Left ventricle myocardium superior (tissue), 1 donor: Measurements from ENCODE around the gene NTRK3. TPM values are rescaled to one million over a fixed set of nuclear protein-coding genes. Genes with fewer than 3 reads are reported as not detected.

Experiments
- ATAC-seq: fragments of 200-7000 bp; cut with Tn5 transposase; one replicate; pipeline ENCODE4 v1.9.1; 2020; ENCODE audit warnings: mild to moderate bottlenecking, moderate library complexity
- DNase-seq: peaks from one replicate; pipeline ENCODE4 v3.0.0-alpha.2; 2020
- intact Hi-C: fragments of 100-400 bp; cut with micrococcal nuclease; formaldehyde crosslinking; loops from one replicate; pipeline ENCODE4 v1.11.0; 2022
- total RNA-seq: library from RNA; stranded (reverse); fragmentation: NEBNext Ultra II Directional; extraction: Animal tissue kit (Norgen Biotek cat#: 25700); gene quantifications from one replicate; pipeline ENCODE4 v1.2.1, GENCODE V29; 2021
- donor health status: DM: no; HTN: yes; CAD: no; lungs with severe emphysema.

Gene NTRK3
- total RNA-seq, 1 donor from 2014 or later, result 4.0 TPM

DNA sequence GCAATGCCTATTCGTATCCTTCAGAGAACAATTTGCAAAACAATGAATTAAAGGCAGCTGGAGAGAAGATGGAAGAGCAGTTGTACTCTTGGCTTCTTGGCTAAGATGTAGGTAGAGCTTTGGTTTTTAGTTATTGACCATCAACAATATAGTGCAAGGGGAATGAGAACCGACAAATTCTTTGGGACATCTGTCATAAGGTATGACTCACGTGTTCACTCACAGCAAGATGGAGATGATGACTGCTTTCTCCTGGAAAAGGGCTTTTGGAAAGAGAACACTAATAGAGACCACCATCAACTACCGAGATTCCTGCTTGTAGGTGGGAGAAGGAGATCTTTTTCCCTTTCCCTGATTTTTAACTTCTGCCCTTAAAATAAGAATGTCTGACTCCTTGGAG is 234.9 kb downstream of the NTRK3 start:
- ATAC-seq (no peak), DNase-seq (no peak)
- intact Hi-C loops, result no loop called here

DNA sequence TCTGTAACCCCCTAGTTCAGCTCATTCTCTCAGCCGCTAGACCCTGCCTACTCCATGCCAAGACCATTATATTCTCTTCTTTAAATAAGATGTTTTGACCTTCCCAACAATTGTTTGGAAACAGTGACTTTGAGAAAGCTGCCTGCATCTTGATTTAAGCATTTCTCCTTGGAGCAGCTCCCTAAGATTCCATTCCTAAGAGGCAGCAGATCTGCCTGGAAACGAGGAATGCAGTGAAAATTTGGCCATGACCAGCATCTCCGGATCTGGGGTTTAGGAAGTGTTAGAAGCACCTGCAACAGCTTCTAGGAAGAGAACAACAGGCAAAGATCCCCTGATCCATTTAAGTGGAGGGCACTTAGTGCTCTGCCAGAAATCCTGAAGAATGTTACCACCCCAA is 235.7 kb downstream of the NTRK3 start:
- no peak for ATAC-seq
- intact Hi-C loops, result no loop called here
- DNase-seq, result no peak

- no peak for ATAC-seq
- intact Hi-C loops, result no loop called here
- no peak for DNase-seq
These were observed 236.9 kb downstream of the NTRK3 start for GRCh38 chr15:88019656-88020055.

- ATAC-seq (no peak), DNase-seq (no peak)
- intact Hi-C loops, result no loop called here
These were observed 237.5 kb downstream of the NTRK3 start for GRCh38 chr15:88018869-88019641.

DNA sequence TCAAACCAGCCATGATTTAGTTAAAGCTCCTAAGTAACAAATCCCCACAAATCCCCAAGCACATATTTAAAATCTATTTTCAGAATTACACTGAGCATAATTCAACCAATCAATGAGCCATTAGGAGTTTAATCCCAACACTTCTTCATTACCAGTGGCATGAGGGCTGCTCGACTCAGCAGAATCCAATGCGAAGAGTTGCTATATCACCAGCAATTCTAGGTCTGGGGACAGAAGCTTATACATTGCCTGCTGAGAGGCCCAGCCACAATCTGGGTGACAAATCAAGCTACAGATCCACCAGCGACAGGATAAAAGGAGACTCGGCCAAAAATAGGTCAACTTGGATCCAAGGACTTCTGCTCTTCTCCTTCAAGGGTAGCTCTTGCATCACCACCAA is 238.8 kb downstream of the NTRK3 start:
- intact Hi-C loops, result no loop called here
- DNase-seq (no peak), ATAC-seq (no peak)

GRCh38 chr15:88016406-88016805 is 240.1 kb downstream of the NTRK3 start:
- ATAC-seq, result no peak
- DNase-seq, result no peak
- intact Hi-C loops, result no loop called here

- peak; percentile 55 for DNase-seq
- intact Hi-C loops, result no loop called here
- peak; percentile 68 for ATAC-seq
These were observed 241.2 kb downstream of the NTRK3 start for GRCh38 chr15:88015228-88015860.

- DNase-seq (no peak), ATAC-seq (peak; percentile 20)
- intact Hi-C loops, result no loop called here
These were observed 241.9 kb downstream of the NTRK3 start for GRCh38 chr15:88014454-88015160.

GRCh38 chr15:88013111-88013510 is 243.4 kb downstream of the NTRK3 start:
- intact Hi-C loops, result no loop called here
- ATAC-seq (no peak), DNase-seq (no peak)

GRCh38 chr15:88012688-88013087 is 243.9 kb downstream of the NTRK3 start:
- DNase-seq (no peak), ATAC-seq (no peak)
- intact Hi-C loops, result no loop called here

DNA sequence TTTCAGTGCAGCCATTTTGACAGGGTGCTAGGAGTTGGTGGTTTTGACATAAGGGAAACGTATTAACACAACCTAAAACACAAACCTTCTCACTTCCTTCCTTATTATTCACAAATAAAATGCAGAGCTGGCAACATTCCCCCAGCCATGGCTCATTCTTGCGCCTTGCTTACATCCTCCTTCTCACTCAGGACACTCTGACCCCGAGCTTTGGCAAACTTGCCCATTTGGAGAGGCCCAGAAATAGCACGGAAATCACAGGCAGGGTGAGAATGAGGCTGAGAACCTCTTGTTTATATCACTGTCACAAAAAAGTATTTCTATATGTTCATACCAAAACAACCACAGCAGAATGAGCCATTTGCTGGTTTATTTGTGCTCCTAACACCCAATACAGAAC is 244.3 kb downstream of the NTRK3 start:
- peak; percentile 86 for ATAC-seq
- DNase-seq, result peak; percentile 31
- intact Hi-C loops, result no loop called here

GRCh38 chr15:88011533-88011932 is 245.0 kb downstream of the NTRK3 start:
- intact Hi-C loops, result no loop called here
- DNase-seq, result no peak
- ATAC-seq, result no peak

DNA sequence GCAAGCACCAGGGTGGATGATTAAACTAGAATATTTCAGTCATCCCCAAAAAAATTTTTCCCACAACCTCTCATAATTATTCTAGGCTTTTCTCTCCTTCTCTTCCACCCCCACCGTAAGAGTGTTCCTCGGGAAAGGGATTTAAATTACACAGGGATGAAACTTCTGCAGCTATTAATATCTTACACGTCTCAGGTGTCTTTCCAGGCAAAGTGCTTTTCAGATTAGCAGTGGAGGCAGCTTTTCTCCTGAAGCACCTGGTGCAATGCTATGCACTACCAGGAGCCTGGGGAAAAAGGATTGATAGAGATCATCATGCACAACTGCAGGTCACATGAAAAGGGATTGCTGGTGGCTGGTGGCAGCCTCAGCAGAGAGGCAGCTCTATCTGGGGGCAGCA is 250.4 kb downstream of the NTRK3 start:
- intact Hi-C loops, result no loop called here

GRCh38 chr15:88004399-88004798 is 252.1 kb downstream of the NTRK3 start:
- DNase-seq (no peak), ATAC-seq (no peak)
- intact Hi-C loops, result no loop called here

More for the DNA sequence above, 250.4 kb downstream of the NTRK3 start:
- ATAC-seq (no peak), DNase-seq (no peak)

DNA sequence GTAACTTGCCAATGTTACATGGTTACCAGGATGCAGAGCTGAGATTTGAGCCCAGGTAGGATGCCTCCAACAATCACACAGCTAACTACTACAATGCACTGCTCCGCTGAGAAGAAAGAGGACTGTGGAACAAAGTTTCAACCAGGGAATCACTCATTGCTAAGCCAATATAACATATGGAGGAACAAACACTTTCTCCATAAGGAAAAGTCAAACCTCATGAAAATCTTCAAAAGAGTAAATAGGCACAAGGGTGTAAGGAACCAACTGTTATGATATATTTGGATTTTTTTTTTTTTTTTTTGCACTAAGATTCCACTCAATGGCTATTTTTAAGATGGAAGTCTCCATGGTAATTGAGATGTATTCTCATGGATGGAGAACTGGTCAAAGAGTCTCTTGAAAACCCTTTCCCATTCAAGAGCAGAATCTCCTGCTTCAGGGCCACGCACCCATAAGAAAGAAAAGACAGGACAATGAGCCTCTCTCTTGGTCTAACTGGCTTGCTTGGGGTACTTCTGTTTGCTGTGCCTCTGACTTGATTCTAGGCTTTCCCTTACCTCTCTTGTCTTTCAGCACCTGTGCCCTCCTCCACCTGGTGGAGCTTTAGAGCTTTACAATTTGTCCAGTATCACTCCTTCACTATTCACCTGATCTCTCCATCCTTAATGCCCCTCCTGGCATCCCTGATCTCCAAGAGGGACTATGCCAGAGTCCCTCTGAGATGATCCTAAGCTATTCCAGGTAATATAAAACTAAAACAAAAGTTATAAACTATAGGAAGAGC is 252.8 kb downstream of the NTRK3 start:
- intact Hi-C loops, result no loop called here
- no peak for ATAC-seq
- DNase-seq, result no peak

DNA sequence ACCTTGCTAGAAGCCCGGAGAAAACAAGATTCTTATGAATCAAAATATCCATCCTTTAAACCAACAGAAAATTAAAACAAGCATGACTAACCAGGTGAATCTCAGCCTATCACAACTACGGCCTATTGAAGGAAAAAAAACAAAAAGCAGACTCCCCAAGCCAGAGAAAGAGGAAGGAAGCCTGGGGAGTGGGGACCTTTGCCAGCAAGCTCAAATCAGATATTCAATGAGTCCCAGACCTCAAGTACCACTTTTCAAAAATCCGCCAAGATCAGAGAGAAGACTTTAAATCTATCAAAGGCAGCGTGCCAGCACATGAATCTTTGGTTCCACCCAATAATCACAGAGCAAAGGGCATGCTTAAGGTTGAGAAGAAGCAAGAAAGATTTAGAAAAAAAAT is 253.8 kb downstream of the NTRK3 start:
- ATAC-seq (no peak), DNase-seq (no peak)
- intact Hi-C loops, result no loop called here

DNA sequence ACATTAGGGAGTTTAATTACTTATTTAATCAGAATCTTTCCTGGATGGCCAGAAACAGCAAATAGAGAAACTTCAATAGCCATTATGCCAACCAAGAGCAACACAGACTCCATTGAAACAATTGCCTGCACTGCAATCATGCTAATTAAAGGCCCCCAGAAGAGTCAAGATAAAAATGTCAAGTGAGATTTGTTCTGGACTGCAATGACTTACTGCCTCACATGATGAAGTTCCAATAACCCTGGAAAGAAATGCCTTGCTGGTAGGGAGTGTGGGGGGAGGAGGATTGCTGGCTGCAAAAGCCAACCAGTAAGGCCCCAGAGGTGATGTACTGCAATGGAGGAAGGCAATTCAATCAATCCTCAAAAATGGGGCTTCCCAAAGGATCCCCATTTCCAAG is 257.9 kb downstream of the NTRK3 start:
- peak; percentile 76 for ATAC-seq
- intact Hi-C loops, result no loop called here

GRCh38 chr15:87986776-87987175 is 269.8 kb downstream of the NTRK3 start:
- intact Hi-C loops, result no loop called here
- ATAC-seq (no peak), DNase-seq (no peak)

More for the DNA sequence above, 257.9 kb downstream of the NTRK3 start:
- DNase-seq, result no peak

DNA sequence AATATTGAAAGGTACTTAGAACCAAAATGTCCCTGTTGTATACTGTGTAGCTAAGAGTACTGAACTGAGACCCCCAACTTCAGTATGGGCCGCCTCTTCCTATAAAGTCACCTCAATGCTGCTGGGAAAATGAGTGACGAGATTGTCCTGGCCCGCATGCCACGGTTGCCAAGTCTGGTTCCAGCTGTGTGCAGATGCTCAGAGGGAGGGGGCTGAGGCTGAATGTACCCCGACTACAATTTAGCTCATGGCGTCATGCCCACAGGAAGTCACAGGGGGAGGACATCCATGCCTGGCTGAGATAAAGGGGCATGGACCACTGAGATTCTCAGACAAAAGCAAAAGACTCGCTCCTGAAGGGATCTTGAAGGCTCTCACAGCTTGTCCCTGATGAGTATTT is 271.1 kb downstream of the NTRK3 start:
- DNase-seq (no peak), ATAC-seq (no peak)
- intact Hi-C loops, result no loop called here

DNA sequence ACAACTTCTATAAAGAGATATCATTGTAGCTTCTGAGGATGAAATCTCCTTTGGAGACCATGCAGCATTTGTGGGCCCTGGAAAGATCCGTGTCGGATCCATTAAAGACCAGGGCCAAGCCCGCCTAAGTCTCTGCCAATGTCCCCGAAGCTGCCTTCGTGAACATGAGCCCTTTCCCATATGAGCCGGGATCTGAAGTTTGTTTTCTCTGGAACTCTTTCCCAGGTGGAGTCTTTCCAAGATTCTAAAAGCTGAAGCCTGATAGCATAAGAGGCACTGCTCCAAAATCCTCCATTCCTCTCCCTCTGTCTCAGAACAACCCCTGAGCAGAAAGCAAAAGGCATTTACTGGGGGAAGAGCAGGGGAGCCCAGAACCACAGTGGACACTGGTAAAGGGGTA is 274.6 kb downstream of the NTRK3 start:
- DNase-seq, result peak; percentile 32
- ATAC-seq, result peak; percentile 76
- intact Hi-C loops, result no loop called here
